Measurements from ENCODE around the gene USP16.

DNA sequence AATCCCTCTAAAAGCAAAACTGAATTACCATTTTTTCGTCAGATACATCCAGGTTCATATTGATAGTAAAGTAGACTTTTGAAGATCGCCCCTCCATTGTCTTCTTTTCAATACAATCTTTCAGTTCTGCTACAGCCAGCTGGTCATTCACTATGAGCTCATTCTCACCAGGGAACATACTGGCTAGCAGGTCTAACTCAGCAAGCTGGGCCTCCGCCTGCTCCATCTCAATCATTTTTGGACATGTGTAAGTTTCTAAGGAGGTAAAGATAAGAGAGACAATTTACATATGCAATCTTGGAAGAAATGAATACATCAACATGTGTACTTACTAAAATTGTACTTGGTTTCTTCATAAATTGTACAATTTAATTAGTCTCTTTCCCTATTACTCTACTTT lies 16.1 kb upstream of the USP16 start:
- no peak for TF ChIP-seq EZH2 (optimal IDR thresholded peaks at IDR 0.05; ENCODE audit: low read depth, low read length)
- TF ChIP-seq, protein P1, sequence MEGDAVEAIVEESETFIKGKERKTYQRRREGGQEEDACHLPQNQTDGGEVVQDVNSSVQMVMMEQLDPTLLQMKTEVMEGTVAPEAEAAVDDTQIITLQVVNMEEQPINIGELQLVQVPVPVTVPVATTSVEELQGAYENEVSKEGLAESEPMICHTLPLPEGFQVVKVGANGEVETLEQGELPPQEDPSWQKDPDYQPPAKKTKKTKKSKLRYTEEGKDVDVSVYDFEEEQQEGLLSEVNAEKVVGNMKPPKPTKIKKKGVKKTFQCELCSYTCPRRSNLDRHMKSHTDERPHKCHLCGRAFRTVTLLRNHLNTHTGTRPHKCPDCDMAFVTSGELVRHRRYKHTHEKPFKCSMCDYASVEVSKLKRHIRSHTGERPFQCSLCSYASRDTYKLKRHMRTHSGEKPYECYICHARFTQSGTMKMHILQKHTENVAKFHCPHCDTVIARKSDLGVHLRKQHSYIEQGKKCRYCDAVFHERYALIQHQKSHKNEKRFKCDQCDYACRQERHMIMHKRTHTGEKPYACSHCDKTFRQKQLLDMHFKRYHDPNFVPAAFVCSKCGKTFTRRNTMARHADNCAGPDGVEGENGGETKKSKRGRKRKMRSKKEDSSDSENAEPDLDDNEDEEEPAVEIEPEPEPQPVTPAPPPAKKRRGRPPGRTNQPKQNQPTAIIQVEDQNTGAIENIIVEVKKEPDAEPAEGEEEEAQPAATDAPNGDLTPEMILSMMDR (IDR thresholded peaks at IDR 0.05; ENCODE audit: low read length): no peak
- TF ChIP-seq EZH2phosphoT487 (IDR thresholded peaks at IDR 0.05; ENCODE audit: low read length): no peak

Measured in MM.1S (cell line).